Activated naive CD8-positive, alpha-beta T cell treated with anti-CD3 and anti-CD28 coated beads, Interleukin-2, amount 50 U/mL, for 24 hours (primary cell): ENCODE data around the gene YEATS4.
A peak's percentile ranks its signal among the peaks of the same experiment; 100 is the strongest.

ENCODE experiments used
- ATAC-seq: fragments of 150-1000 bp; cut with Tn5 transposase; one replicate; pipeline ENCODE4 v1.10.0; 2021
- DNase-seq: peaks from one replicate; pipeline ENCODE4 v3.0.0; 2021
- H3K27ac Mint-ChIP-seq: one replicate; pipeline ENCODE4 v1.8.0; 2021; ENCODE audit warnings: mild to moderate bottlenecking, mixed read lengths
- H3K27me3 Mint-ChIP-seq: one replicate; pipeline ENCODE4 v1.8.0; 2021; ENCODE audit warnings: mixed read lengths
- H3K36me3 Mint-ChIP-seq: one replicate; pipeline ENCODE4 v1.8.0; 2021; ENCODE audit warnings: low read depth, mixed read lengths
- H3K4me1 Mint-ChIP-seq: one replicate; pipeline ENCODE4 v1.8.0; 2021; ENCODE audit warnings: mixed read lengths
- H3K4me3 Mint-ChIP-seq: one replicate; pipeline ENCODE4 v1.8.0; 2021; ENCODE audit warnings: mild to moderate bottlenecking, moderate library complexity, mixed read lengths
- H3K9me3 Mint-ChIP-seq: one replicate; pipeline ENCODE4 v1.8.0; 2021; ENCODE audit warnings: mixed read lengths

The YEATS4 gene

GRCh38 chr12:69396963-69397362, 37.4 kb downstream of the YEATS4 start:
- no peak for ATAC-seq
- no peak overlapping the region for H3K4me3 Mint-ChIP-seq
- peaks cover 47% of the 10 kb centered on the region for H3K36me3 Mint-ChIP-seq

GRCh38 chr12:69397978-69398377, 38.4 kb downstream of the YEATS4 start:
- DNase-seq (no peak), ATAC-seq (no peak)
- Mint-ChIP-seq H3K4me3 (no peak overlapping the region), H3K27ac (no peak overlapping the region), H3K27me3 (no peaks in the 10 kb centered on the region), H3K4me1 (no peaks in the 10 kb centered on the region), H3K9me3 (peaks cover 23% of the 10 kb centered on the region), H3K36me3 (peaks cover 38% of the 10 kb centered on the region)

More at GRCh38 chr12:69396963-69397362, 37.4 kb downstream of the YEATS4 start:
- no peak overlapping the region for H3K27ac Mint-ChIP-seq
- DNase-seq = no peak
- peaks cover 23% of the 10 kb centered on the region for H3K9me3 Mint-ChIP-seq
- H3K4me1 Mint-ChIP-seq = peaks cover 8% of the 10 kb centered on the region
- H3K27me3 Mint-ChIP-seq = no peaks in the 10 kb centered on the region

GRCh38 chr12:69401940-69402339, 42.4 kb downstream of the YEATS4 start:
- Mint-ChIP-seq H3K4me1 (no peaks in the 10 kb centered on the region), H3K27ac (no peak overlapping the region)

GRCh38 chr12:69404851-69405565, 45.5 kb downstream of the YEATS4 start:
- Mint-ChIP-seq H3K27ac (no peak overlapping the region), H3K4me3 (no peak overlapping the region), H3K36me3 (peaks cover 8% of the 10 kb centered on the region), H3K27me3 (no peaks in the 10 kb centered on the region), H3K9me3 (no peaks in the 10 kb centered on the region), H3K4me1 (no peaks in the 10 kb centered on the region)
- no peak for DNase-seq
- no peak for ATAC-seq

More at GRCh38 chr12:69401940-69402339, 42.4 kb downstream of the YEATS4 start:
- no peak for DNase-seq
- no peak for ATAC-seq
- Mint-ChIP-seq H3K4me3 (no peak overlapping the region), H3K27me3 (no peaks in the 10 kb centered on the region), H3K36me3 (peaks cover 15% of the 10 kb centered on the region), H3K9me3 (peaks cover 7% of the 10 kb centered on the region)

- no peaks in the 10 kb centered on the region for H3K4me1 Mint-ChIP-seq
- H3K36me3 Mint-ChIP-seq = peaks cover 8% of the 10 kb centered on the region
- ATAC-seq (no peak), DNase-seq (no peak)
- H3K9me3 Mint-ChIP-seq = no peaks in the 10 kb centered on the region
- H3K27me3 Mint-ChIP-seq = no peaks in the 10 kb centered on the region
- H3K4me3 Mint-ChIP-seq = no peak overlapping the region
- no peak overlapping the region for H3K27ac Mint-ChIP-seq
These were observed 46.0 kb downstream of the YEATS4 start for GRCh38 chr12:69405566-69405865.

GRCh38 chr12:69406217-69406616, 46.7 kb downstream of the YEATS4 start:
- Mint-ChIP-seq H3K27ac (no peak overlapping the region), H3K4me1 (no peaks in the 10 kb centered on the region), H3K9me3 (no peaks in the 10 kb centered on the region), H3K4me3 (no peak overlapping the region), H3K36me3 (peaks cover 8% of the 10 kb centered on the region), H3K27me3 (no peaks in the 10 kb centered on the region)
- DNase-seq (no peak), ATAC-seq (no peak)

- H3K9me3 Mint-ChIP-seq = no peaks in the 10 kb centered on the region
- no peaks in the 10 kb centered on the region for H3K27me3 Mint-ChIP-seq
- H3K27ac Mint-ChIP-seq = no peak overlapping the region
- DNase-seq = no peak
- H3K4me3 Mint-ChIP-seq = no peak overlapping the region
- ATAC-seq = no peak
- no peaks in the 10 kb centered on the region for H3K4me1 Mint-ChIP-seq
- peaks cover 6% of the 10 kb centered on the region for H3K36me3 Mint-ChIP-seq
These were observed 51.0 kb downstream of the YEATS4 start for GRCh38 chr12:69410571-69410970.

GRCh38 chr12:69412655-69413054, 53.1 kb downstream of the YEATS4 start:
- DNase-seq (no peak), ATAC-seq (no peak)
- Mint-ChIP-seq H3K27me3 (no peaks in the 10 kb centered on the region), H3K4me3 (no peak overlapping the region), H3K27ac (no peak overlapping the region), H3K9me3 (no peaks in the 10 kb centered on the region), H3K4me1 (no peaks in the 10 kb centered on the region), H3K36me3 (peaks cover 4% of the 10 kb centered on the region)

- H3K4me3 Mint-ChIP-seq = no peak overlapping the region
- H3K4me1 Mint-ChIP-seq = no peaks in the 10 kb centered on the region
- no peaks in the 10 kb centered on the region for H3K9me3 Mint-ChIP-seq
- ATAC-seq (no peak), DNase-seq (no peak)
- no peaks in the 10 kb centered on the region for H3K27me3 Mint-ChIP-seq
- no peaks in the 10 kb centered on the region for H3K36me3 Mint-ChIP-seq
- H3K27ac Mint-ChIP-seq = peak overlapping the region; percentile 32
These were observed 56.1 kb downstream of the YEATS4 start for GRCh38 chr12:69415471-69416275.

GRCh38 chr12:69417231-69417630, 57.7 kb downstream of the YEATS4 start:
- Mint-ChIP-seq H3K4me3 (no peak overlapping the region), H3K4me1 (no peaks in the 10 kb centered on the region), H3K27ac (no peak overlapping the region), H3K9me3 (peaks cover 4% of the 10 kb centered on the region), H3K27me3 (no peaks in the 10 kb centered on the region), H3K36me3 (no peaks in the 10 kb centered on the region)
- DNase-seq (no peak), ATAC-seq (no peak)

- H3K4me3 Mint-ChIP-seq = no peak overlapping the region
- H3K27me3 Mint-ChIP-seq = no peaks in the 10 kb centered on the region
- no peaks in the 10 kb centered on the region for H3K36me3 Mint-ChIP-seq
- DNase-seq (no peak), ATAC-seq (no peak)
- no peaks in the 10 kb centered on the region for H3K4me1 Mint-ChIP-seq
- peaks cover 4% of the 10 kb centered on the region for H3K9me3 Mint-ChIP-seq
- H3K27ac Mint-ChIP-seq = no peak overlapping the region
These were observed 58.2 kb downstream of the YEATS4 start for GRCh38 chr12:69417741-69418167.

GRCh38 chr12:69419701-69420100, 60.2 kb downstream of the YEATS4 start:
- DNase-seq (no peak), ATAC-seq (no peak)
- Mint-ChIP-seq H3K9me3 (peaks cover 4% of the 10 kb centered on the region), H3K4me3 (no peak overlapping the region), H3K36me3 (no peaks in the 10 kb centered on the region), H3K27me3 (no peaks in the 10 kb centered on the region), H3K4me1 (no peaks in the 10 kb centered on the region), H3K27ac (no peak overlapping the region)

- no peaks in the 10 kb centered on the region for H3K4me1 Mint-ChIP-seq
- ATAC-seq = no peak
- no peak overlapping the region for H3K27ac Mint-ChIP-seq
- peaks cover 4% of the 10 kb centered on the region for H3K9me3 Mint-ChIP-seq
- H3K36me3 Mint-ChIP-seq = no peaks in the 10 kb centered on the region
- H3K27me3 Mint-ChIP-seq = no peaks in the 10 kb centered on the region
- H3K4me3 Mint-ChIP-seq = no peak overlapping the region
- DNase-seq = no peak
These were observed 62.0 kb downstream of the YEATS4 start for GRCh38 chr12:69421548-69421947.

- DNase-seq (no peak), ATAC-seq (no peak)
- H3K27me3 Mint-ChIP-seq = no peaks in the 10 kb centered on the region
- no peaks in the 10 kb centered on the region for H3K4me1 Mint-ChIP-seq
- no peak overlapping the region for H3K4me3 Mint-ChIP-seq
- no peaks in the 10 kb centered on the region for H3K36me3 Mint-ChIP-seq
- peaks cover 4% of the 10 kb centered on the region for H3K9me3 Mint-ChIP-seq
- H3K27ac Mint-ChIP-seq = no peak overlapping the region
These were observed 63.7 kb downstream of the YEATS4 start for GRCh38 chr12:69423037-69423905.
